ENCODE results near the gene LRRC31.

Gene LRRC31

DNA sequence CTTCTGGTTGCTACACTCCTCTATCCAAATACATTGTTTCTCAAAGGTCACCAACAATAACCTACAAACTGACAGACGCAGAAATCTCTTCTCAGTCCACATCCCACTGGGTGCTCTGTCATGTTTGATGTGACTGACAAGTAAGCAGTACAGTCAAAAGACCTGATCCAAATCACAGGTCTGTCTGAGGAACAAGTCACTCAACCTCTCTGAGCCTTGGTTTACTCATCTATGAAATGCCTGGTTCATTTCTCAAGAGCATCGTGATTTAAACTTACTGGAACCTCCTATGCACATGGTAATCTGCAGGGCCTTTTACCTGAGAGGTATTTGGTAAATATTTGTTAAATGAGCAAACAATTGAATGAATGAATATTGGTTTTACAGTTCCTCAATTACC, 5.5 kb downstream of the LRRC31 start:
- DNase-seq (ENCODE audit: low read depth in 1 of 2, low spot score in 1 of 2): no peak

DNA sequence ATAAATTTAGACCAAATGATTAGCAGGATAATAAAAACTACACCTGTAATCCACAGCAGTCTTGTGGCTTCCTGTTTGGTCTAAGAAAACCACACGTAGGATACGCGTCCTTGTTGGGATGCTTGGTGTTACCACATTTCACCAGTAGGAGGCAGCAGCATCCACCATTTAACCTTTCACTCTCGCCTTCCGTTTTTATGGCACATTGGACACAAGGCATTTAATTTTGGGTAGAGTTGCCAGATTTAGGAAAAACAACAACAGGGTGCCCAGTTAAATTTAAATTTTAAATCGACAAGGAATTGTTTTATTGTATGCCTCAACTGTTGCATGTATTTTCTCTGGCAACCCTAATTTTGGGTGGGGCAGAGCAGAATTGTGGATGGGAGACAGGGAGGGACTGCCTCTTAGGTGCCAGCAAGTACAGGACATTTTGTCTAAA, 6.3 kb downstream of the LRRC31 start:
- DNase-seq (ENCODE audit: low read depth in 1 of 2, low spot score in 1 of 2): peak; percentile 13 to 26

- no peak for DNase-seq (ENCODE audit: low read depth in 1 of 2, low spot score in 1 of 2)
These were observed 7.9 kb downstream of the LRRC31 start for GRCh38 chr3:169861871-169862270.

DNA sequence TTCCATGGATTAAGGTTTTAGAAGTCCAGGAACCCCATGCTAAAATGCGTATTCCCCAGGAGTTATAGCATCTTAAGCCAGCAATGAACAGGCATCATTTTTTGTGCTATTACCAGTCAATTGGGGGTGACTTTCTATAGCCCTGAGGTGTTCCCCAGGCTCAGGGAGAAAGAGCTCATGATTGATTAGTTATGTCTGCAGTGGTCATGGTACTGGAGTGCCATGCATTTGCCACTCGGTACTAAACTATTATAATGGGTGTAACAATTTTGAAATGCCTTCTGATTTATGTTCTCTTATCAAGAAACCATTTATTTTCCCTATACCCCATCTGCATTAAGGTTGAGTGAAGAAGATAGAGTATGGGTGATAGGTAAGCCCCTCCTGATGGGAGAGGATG, 11.9 kb downstream of the LRRC31 start:
- no peak for DNase-seq (ENCODE audit: low read depth in 1 of 2, low spot score in 1 of 2)

DNA sequence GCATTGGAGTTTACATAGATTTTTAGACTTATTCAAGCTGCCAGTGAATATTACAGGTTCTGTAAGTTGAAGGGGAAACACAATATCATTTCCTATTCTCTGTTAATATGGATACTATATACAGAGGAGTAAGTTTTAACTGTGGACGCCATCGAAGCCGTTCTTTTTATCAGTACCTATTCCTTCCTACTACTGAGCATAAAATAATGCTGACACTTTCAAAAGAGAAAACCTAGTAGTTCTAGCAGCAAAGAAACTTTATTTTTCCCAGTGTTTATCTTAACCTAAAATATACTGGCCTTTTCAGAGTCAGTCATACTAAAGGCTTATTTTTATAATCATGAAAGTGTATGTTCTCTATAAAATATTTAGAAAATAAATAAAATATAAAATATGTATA, 14.2 kb downstream of the LRRC31 start:
- DNase-seq (ENCODE audit: low read depth in 1 of 2, low spot score in 1 of 2): no peak

- no peak for DNase-seq (ENCODE audit: low read depth in 1 of 2, low spot score in 1 of 2)
These were observed 19.1 kb downstream of the LRRC31 start for GRCh38 chr3:169850618-169851017.

DNA sequence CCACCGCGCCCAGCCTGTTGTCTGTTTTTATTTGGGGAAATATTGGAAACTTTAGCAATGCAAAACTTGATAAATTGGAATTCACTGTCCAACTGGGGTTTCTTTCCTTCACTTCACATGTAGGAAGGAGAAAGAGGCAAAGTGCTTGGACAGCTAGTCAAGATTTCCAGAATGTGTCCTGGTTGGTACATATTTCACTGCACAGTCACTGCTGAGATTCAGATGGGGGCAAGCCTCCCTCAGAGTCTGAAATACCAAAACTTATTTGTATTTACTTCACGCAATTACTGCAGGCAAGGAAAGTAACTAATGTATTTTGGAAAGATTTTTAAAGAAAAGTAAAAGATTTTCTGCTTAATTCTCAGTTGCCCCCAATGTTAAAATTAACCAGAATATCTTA, 21.0 kb downstream of the LRRC31 start:
- no peak for DNase-seq (ENCODE audit: low read depth in 1 of 2, low spot score in 1 of 2)

DNA sequence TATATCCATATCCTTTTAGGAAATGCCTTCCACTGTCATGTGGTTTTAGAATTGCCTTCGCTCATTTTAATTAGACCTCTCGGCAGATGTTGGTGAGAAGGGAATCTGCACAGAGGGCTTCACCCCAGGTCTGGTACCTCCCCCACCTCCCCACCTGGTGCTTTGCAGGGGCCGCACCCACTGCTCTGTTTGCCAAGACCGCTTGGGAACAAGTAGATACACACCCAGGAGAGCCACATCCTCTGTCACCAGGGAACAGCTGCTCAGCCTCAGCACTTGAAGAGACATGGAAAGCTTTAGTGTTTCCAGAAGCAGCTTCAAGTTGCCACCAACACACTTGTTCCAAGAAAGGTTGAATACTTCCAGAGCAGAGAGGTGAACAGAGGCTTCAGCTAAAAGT, 21.8 kb downstream of the LRRC31 start:
- DNase-seq (ENCODE audit: low read depth in 1 of 2, low spot score in 1 of 2): no peak

- DNase-seq (ENCODE audit: low read depth in 1 of 2, low spot score in 1 of 2): no peak
These were observed 23.1 kb downstream of the LRRC31 start for GRCh38 chr3:169846458-169847193.

- no peak for DNase-seq (ENCODE audit: low read depth in 1 of 2, low spot score in 1 of 2)
These were observed 26.8 kb downstream of the LRRC31 start for GRCh38 chr3:169842960-169843359.

DNA sequence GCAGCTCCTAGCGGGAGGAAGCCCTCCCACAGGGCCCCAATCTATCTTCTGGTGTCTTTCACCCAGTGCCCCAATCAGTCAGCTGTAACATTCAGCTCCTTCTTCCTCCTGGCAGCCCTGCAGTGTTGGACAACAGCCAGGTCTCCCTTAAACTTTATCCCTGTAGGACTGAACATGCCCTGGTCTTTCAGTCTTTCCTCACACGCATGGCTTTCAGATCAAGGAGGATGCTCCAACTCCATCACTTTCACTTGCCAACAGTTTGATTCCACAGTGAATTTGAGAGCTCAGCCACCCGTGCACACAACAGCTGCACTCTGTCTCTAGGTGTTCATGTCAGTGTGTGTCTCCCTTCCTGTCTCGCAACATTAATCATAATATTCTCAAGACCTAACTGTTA, 28.6 kb downstream of the LRRC31 start:
- no peak for DNase-seq (ENCODE audit: low read depth in 1 of 2, low spot score in 1 of 2)

GRCh38 chr3:169838511-169839030, 31.2 kb downstream of the LRRC31 start:
- no peak for DNase-seq (ENCODE audit: low read depth in 1 of 2, low spot score in 1 of 2)

GRCh38 chr3:169836942-169837275, 32.8 kb downstream of the LRRC31 start:
- no peak for DNase-seq (ENCODE audit: low read depth in 1 of 2, low spot score in 1 of 2)

DNA sequence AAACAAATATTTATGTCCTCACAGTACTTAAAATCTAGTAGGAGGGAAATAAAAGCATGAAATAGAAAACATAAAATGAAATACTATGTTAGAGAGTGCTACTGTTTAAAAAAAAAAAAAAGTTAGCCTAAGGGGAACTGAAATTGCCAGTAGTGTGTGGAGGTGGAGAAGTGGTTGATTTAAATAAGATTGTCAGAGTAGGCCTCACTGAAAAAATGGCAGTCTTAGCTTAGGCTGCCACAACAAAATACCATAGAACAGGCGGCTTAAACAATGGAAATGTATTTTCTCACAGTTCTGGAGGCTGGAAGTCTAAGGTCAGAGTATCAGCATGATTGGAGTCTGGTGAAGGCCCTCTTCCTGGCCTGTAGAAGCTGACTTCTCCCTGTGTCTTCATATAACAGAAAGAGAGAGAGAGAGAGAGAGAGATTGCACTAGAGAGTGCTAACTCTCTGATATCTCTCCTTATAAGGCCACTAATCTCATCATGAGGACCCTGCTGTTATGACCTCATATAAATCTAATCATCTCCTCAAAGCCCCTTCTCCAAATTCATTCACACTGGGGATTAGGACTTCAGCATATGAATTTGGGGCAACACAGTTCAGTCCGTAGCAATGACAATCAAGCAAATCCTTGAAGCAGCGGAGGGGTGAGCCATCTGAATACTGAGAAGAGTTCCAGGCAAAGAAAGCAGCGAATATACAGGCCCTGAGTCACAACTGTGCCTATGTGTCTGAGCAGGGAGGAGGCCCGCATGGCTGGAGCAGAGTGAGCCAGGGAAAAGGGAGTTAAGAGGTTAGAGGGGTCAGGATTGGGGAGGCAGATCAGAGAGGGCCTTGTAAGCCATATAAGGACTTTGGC, 33.4 kb downstream of the LRRC31 start:
- no peak for DNase-seq (ENCODE audit: low read depth in 1 of 2, low spot score in 1 of 2)

DNA sequence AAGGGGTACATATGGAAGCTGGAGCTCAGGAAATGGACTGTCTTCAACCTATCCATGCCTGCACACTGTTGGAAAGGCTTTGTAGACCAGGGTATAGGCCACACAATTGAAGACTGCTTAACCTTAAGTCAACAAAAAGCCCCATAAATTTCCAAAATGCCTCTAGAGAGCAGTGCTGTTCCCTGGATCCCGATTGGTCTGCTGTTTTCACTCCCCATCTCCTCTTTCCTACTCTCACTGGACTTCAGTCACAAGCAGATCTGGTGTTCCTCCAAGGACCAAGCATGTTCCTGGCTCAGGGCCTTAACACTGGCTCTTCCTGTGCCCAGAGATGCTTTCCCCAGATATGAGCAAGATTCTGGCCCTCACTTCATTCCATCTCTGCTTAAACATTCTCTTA, 34.2 kb downstream of the LRRC31 start:
- no peak for DNase-seq (ENCODE audit: low read depth in 1 of 2, low spot score in 1 of 2)

DNA sequence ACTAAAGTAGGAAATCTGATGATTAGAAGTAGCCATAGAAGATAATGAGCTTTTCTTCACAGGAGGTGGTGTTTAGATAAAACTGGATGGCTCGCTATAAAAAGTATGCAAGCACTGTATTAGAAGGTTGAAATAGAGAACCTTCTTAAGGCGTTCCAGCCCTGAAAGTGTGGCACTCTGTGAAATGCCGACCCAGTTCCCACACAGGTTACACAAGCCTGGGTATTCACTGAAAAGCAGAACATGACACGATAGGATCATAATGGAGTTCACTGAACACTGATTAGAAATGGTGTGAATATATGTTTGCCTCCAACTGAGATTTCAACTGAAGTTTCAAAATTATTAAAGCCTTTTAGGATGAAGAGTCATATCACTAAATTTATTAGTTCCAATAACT, 42.0 kb downstream of the LRRC31 start:
- no peak for DNase-seq (ENCODE audit: low read depth in 1 of 2, low spot score in 1 of 2)

- no peak for DNase-seq (ENCODE audit: low read depth in 1 of 2, low spot score in 1 of 2)
These were observed 44.4 kb downstream of the LRRC31 start for GRCh38 chr3:169825316-169825715.

GRCh38 chr3:169822983-169823382, 46.8 kb downstream of the LRRC31 start:
- DNase-seq (ENCODE audit: low read depth in 1 of 2, low spot score in 1 of 2): no peak

DNA sequence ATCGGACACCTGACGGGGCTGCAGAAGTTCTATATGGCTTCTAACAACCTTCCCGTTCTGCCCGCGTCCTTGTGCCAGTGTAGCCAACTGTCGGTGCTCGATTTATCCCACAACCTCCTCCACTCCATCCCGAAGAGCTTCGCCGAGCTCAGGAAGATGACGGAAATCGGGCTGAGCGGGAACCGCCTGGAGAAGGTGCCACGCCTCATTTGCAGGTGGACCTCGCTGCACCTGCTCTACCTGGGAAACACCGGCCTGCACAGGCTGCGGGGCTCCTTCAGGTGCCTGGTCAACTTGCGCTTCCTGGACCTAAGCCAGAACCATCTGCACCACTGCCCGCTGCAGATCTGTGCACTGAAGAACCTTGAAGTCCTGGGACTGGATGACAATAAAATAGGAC, 47.2 kb downstream of the LRRC31 start:
- no peak for DNase-seq (ENCODE audit: low read depth in 1 of 2, low spot score in 1 of 2)

- no peak for DNase-seq (ENCODE audit: low read depth in 1 of 2, low spot score in 1 of 2)
These were observed 47.6 kb downstream of the LRRC31 start for GRCh38 chr3:169822091-169822490.

GRCh38 chr3:169818316-169818715, 51.4 kb downstream of the LRRC31 start:
- no peak for DNase-seq (ENCODE audit: low read depth in 1 of 2, low spot score in 1 of 2)

DNA sequence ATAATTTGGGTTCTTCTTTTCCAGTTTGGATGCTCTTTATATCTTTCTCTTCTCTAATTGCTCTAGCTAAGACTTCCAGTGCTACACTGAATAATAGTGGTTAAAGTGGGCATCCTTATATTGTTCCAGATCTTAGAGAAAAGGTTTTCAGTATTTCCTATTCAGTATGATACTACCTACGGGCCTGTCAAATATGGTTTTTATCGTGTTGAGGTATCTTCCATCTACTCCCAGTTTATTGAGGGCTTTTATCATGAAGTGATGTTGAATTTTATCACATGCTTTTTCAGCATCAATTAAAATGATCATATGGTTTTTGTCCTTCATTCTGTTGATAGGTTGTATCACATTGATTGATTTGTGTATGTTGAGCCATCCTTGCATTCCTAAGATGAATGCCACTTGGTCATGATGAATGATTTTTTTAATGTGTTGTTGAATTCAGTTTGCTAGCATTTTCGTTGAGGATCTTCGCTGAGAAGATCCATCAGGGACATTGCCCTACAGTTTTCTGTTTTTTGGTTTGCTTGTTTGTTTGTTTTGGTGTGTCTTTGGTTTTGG, 54.1 kb downstream of the LRRC31 start:
- no peak for DNase-seq (ENCODE audit: low read depth in 1 of 2, low spot score in 1 of 2)
